ENCODE measurements around the gene DRG2. TPM values are rescaled to one million over a fixed set of nuclear protein-coding genes. Genes with fewer than 3 reads are reported as not detected.

DRG2 gene
- total RNA-seq, 1 experiment from 2014 or later, result 52.0 TPM

DNA sequence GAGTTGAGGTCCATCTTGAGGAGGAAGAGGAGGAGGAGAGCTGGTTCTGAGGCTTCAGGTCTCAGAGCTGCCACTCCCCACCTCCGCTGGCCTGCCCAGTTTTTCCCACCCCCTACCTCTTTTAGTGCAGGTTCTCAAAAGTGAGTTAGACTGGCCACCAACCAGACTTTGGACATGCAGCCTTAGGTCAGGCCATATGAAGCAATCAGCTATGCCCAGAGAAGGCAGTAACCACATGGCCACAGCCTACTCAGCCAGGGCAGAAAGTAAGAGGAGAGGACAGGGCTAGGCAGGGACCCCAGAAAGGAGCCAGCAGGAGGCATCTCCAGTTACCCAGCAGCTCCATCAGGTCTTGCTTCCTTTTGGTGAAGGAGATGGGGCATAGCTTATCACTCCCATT is 29.8 kb downstream of the DRG2 start:
- Histone ChIP-seq H2BK12ac (ENCODE audit: insufficient read length, low read depth, low read length) (no peak overlapping the region), H3K23ac (ENCODE audit: insufficient read length, low read depth, low read length) (no peak overlapping the region), H3K79me2 (ENCODE audit: insufficient read depth, low read length) (no peaks in the 10 kb centered on the region), H3K56ac (ENCODE audit: insufficient read length, low read depth, low read length) (no peak overlapping the region), H3K4me1 (ENCODE audit: insufficient read depth, low read length) (no peaks in the 10 kb centered on the region), H3K4me2 (ENCODE audit: insufficient read depth, insufficient read length, low read length) (no peak overlapping the region), H4K91ac (ENCODE audit: insufficient read length, low read depth, low read length) (no peak overlapping the region), H2AFZ (ENCODE audit: low read length) (no peak overlapping the region), H2BK15ac (ENCODE audit: low read depth, low read length) (no peak overlapping the region), H4K8ac (replicated peaks; ENCODE audit: insufficient read length, low read depth, low read length) (no peak overlapping the region), H3K14ac (ENCODE audit: insufficient read depth, low read length) (no peak overlapping the region), H3K18ac (ENCODE audit: insufficient read length, low read depth, low read length) (no peak overlapping the region), H3K9me3 (ENCODE audit: control insufficient read depth, low read depth, low read length) (no peaks in the 10 kb centered on the region), H2BK20ac (ENCODE audit: low read depth, low read length, poor library complexity, severe bottlenecking) (no peak overlapping the region), H2AK5ac (ENCODE audit: insufficient read length, low read length) (no peak overlapping the region), H3K4ac (ENCODE audit: low read depth, low read length) (no peak overlapping the region), H2BK5ac (ENCODE audit: insufficient read length, low read length) (no peak overlapping the region), H4K20me1 (ENCODE audit: control insufficient read depth, insufficient read depth, insufficient read length) (no peaks in the 10 kb centered on the region), H3K23me2 (ENCODE audit: insufficient read length, low read depth, low read length, poor library complexity, severe bottlenecking) (no peaks in the 10 kb centered on the region), H3T11ph (ENCODE audit: low read length) (no peak overlapping the region), H3K27ac (ENCODE audit: insufficient read length, low read depth, low read length) (no peak overlapping the region), H3K9ac (ENCODE audit: extremely low read depth, insufficient read length, low read length) (no peak overlapping the region), H4K5ac (ENCODE audit: insufficient read length, low read depth, low read length) (no peak overlapping the region), H2BK120ac (ENCODE audit: low read depth, low read length, poor library complexity, severe bottlenecking) (no peak overlapping the region), H3K79me1 (ENCODE audit: insufficient read depth, low read depth, low read length, poor library complexity, severe bottlenecking) (no peaks in the 10 kb centered on the region), H3K27me3 (ENCODE audit: insufficient read depth, low read length) (no peaks in the 10 kb centered on the region)
- Mint-ChIP-seq H3K27me3 (ENCODE audit: low read depth) (peaks cover 8% of the 10 kb centered on the region), H3K4me3 (no peak overlapping the region), H3K27ac (no peak overlapping the region), H3K36me3 (ENCODE audit: insufficient read depth in 1 of 3, low read depth in 3 of 3) (peaks cover 2 to 10% (median 3%) of the 10 kb centered on the region in 3 experiments; a peak in 5 of 7 replicates), H3K9me3 (peaks cover 8 to 14% of the 10 kb centered on the region in 2 experiments), H3K4me1 (0 out of 4 replicates have a peak, but pooled peaks cover 0 to 3% of the 10 kb centered on the region in 2 experiments)
- TF ChIP-seq, protein P1, sequence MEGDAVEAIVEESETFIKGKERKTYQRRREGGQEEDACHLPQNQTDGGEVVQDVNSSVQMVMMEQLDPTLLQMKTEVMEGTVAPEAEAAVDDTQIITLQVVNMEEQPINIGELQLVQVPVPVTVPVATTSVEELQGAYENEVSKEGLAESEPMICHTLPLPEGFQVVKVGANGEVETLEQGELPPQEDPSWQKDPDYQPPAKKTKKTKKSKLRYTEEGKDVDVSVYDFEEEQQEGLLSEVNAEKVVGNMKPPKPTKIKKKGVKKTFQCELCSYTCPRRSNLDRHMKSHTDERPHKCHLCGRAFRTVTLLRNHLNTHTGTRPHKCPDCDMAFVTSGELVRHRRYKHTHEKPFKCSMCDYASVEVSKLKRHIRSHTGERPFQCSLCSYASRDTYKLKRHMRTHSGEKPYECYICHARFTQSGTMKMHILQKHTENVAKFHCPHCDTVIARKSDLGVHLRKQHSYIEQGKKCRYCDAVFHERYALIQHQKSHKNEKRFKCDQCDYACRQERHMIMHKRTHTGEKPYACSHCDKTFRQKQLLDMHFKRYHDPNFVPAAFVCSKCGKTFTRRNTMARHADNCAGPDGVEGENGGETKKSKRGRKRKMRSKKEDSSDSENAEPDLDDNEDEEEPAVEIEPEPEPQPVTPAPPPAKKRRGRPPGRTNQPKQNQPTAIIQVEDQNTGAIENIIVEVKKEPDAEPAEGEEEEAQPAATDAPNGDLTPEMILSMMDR (conservative IDR thresholded peaks at IDR 0.05), result no peak
- DNase-seq, result no peak
- WGBS (ENCODE audit: extremely low coverage, insufficient read length, low lambda C conversion rate), result no CpG with 5 or more reads among the region's 1 CpG

All from H9 (cell line).